Astrocyte (in vitro differentiated cells and primary cell): ENCODE data around the gene BEND5.

Experiments used
- EZH2 ChIP-seq: IDR thresholded peaks from 2 replicates; pipeline ENCODE4 v1.6.1; 2012; ENCODE audit warnings: mild to moderate bottlenecking, low read length, inconsistent platforms; ENCODE audit not compliant: insufficient read depth
- TF ChIP-seq, protein P1 (sequence below): IDR thresholded peaks from 2 replicates; pipeline ENCODE4 v1.5.1; 2011; ENCODE audit warnings: low read depth, mild to moderate bottlenecking, inconsistent platforms, low read length, moderate library complexity; ENCODE audit not compliant: insufficient read depth

DNA sequence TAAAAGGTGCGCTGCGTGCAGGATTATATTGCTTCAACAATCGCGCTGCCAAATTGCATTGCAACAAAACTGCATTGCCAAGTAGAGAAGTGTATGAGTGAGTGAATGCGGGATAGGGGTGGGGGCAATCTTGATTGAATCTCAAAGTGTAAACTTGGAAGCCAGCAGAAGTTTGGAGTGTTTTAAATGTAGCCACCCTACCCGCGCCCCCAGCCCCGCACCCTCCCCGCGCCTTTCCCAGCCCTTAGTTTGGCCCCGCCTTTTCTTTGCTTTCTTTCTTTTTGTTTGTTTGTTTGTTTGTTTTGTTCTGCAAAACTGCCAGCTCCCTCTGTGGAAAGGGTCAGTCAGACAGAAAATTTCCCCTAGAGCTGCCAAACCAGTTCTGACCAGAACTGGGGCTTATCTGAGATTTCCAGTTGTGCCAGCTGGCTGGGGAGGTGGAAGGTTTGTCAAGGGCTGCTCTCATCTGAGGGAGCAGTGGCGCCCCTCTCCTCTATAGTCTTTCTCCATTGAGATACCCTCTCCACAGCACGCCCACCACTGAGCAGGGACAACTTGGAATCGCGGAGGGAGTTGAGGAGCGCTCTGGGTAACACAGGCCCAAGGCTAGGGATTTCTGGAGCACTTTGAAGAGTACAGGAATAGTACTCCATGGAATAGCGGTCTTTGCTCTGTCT is 666 bp upstream of the BEND5 start:
- TF ChIP-seq, protein P1, sequence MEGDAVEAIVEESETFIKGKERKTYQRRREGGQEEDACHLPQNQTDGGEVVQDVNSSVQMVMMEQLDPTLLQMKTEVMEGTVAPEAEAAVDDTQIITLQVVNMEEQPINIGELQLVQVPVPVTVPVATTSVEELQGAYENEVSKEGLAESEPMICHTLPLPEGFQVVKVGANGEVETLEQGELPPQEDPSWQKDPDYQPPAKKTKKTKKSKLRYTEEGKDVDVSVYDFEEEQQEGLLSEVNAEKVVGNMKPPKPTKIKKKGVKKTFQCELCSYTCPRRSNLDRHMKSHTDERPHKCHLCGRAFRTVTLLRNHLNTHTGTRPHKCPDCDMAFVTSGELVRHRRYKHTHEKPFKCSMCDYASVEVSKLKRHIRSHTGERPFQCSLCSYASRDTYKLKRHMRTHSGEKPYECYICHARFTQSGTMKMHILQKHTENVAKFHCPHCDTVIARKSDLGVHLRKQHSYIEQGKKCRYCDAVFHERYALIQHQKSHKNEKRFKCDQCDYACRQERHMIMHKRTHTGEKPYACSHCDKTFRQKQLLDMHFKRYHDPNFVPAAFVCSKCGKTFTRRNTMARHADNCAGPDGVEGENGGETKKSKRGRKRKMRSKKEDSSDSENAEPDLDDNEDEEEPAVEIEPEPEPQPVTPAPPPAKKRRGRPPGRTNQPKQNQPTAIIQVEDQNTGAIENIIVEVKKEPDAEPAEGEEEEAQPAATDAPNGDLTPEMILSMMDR = no peak
- no peak for TF ChIP-seq EZH2
